ENCODE data around the gene RABEP1.
A peak's percentile ranks its signal among the peaks of the same experiment; 100 is the strongest.

The RABEP1 gene

DNA sequence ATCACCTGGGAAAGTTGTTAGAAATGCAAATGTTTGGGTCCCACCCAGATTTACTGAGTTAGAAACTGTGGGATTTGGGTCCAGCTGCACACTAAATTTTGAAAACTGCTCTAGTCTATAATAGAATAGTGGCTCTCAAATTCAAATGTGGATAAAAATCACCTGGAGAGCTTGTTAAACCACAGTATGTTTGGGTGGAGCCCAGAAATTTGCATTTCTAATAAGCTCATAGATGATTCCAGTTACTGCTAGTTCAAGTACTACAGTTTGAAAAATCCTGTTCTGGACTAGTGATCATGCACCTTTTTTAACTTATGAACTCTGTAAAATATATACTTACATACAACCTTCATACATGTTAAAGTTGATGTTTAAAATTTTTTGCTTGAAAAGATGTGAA is 27.8 kb downstream of the RABEP1 start:
- Mint-ChIP-seq H3K27ac (no peak overlapping the region), H3K4me3 (no peak overlapping the region), H3K27me3 (no peaks in the 10 kb centered on the region), H3K4me1 (peaks cover 38% of the 10 kb centered on the region), H3K9me3 (no peaks in the 10 kb centered on the region), H3K36me3 (peaks cover 6% of the 10 kb centered on the region)

- Mint-ChIP-seq H3K27me3 (no peaks in the 10 kb centered on the region), H3K9me3 (no peaks in the 10 kb centered on the region), H3K27ac (no peak overlapping the region), H3K36me3 (peaks cover 18% of the 10 kb centered on the region), H3K4me3 (no peak overlapping the region), H3K4me1 (peaks cover 41% of the 10 kb centered on the region)
Measured at GRCh38 chr17:5325851-5326250, 43.8 kb downstream of the RABEP1 start.

DNA sequence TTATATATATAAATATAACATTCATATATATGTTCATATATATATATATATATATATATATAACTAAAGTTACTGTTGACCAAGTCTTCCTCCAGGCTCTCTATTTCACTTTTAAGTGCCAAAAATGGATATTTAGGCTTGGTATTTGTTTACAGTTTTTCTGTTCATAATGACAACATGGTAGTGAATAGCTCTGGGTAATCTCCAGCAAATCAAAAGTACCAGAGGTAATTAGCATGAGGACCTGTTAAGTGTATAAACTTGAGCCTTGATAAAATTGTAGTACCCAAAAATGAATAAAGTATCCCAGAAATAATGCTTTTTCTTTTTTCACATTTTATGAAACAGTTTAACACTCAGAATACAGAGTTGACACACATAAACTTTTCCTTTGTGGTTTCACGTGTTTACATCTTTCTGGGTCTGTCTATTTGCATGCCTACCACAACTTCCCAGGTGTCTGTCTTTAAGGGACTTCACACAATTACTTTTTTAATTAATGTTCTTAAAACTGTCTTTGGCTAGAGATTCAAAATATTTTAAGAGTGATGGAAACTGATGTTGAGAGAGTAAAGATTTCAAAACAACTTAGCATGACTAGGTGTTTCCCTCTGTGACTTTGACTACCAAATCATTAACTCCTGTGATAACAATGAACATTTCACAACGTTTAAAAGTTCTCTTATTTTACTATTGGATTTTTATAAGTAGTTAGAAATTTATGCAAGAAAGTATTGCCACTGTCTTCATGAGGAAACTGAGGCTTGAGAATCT is 47.9 kb downstream of the RABEP1 start:
- Mint-ChIP-seq H3K27me3 (no peaks in the 10 kb centered on the region), H3K9me3 (no peaks in the 10 kb centered on the region), H3K27ac (peak overlapping the region; percentile 62), H3K36me3 (peaks cover 9% of the 10 kb centered on the region), H3K4me3 (no peak overlapping the region), H3K4me1 (peaks cover 49% of the 10 kb centered on the region)

DNA sequence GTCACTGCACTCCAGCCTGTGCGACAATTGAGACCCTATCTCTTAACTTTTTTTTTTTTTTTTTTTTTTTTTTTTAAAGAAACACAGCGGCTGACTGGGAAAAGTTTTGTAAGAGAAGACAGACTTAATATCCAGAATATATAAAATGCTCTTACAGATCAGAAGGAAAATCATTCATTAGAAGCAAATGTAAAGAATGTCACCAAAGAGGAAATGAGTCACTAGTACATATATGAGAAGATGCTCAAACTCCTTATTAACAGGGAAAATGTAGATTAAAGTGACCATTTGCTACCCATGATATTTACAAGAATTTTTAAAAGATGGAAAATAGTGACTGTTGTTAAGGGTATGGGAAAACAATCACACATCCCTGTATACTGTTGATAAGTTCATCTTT is 48.9 kb downstream of the RABEP1 start:
- no peaks in the 10 kb centered on the region for H3K9me3 Mint-ChIP-seq
- no peak overlapping the region for H3K4me3 Mint-ChIP-seq
- H3K36me3 Mint-ChIP-seq, result peaks cover 13% of the 10 kb centered on the region
- H3K27ac Mint-ChIP-seq, result peak overlapping the region; percentile 62
- no peaks in the 10 kb centered on the region for H3K27me3 Mint-ChIP-seq
- peaks cover 51% of the 10 kb centered on the region for H3K4me1 Mint-ChIP-seq

- Mint-ChIP-seq H3K36me3 (peaks cover 11% of the 10 kb centered on the region), H3K27ac (peak overlapping the region; percentile 4), H3K27me3 (no peaks in the 10 kb centered on the region), H3K9me3 (no peaks in the 10 kb centered on the region), H3K4me1 (peaks cover 46% of the 10 kb centered on the region), H3K4me3 (no peak overlapping the region)
Measured at GRCh38 chr17:5331506-5331905, 49.4 kb downstream of the RABEP1 start.

DNA sequence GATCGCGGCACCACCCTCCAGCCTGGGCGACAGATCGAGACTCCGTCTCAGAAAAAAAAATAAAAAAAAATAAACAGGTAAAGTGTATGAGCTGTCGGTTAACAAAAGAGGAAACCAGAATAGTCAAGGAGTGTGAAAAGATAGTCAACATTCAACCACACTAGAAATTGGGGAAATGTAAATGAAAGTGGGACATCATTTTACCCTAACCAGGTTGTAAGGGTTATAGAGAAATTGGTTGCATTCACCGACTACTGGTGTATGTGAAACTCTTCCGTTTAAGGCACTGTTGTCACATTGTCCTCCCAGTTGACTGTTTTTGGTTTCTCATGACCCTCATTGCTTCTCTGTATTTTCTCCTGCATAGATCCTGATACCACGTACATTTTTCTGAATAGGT is 62.8 kb downstream of the RABEP1 start:
- Mint-ChIP-seq H3K4me1 (no peaks in the 10 kb centered on the region), H3K27ac (peak overlapping the region; percentile 3)

GRCh38 chr17:5352681-5353289 is 70.7 kb downstream of the RABEP1 start:
- no peaks in the 10 kb centered on the region for H3K9me3 Mint-ChIP-seq
- peak overlapping the region; percentile 0 for H3K27ac Mint-ChIP-seq
- no peaks in the 10 kb centered on the region for H3K27me3 Mint-ChIP-seq
- peaks cover 16% of the 10 kb centered on the region for H3K36me3 Mint-ChIP-seq
- no peak overlapping the region for H3K4me3 Mint-ChIP-seq
- no peaks in the 10 kb centered on the region for H3K4me1 Mint-ChIP-seq

More for the DNA sequence above, 62.8 kb downstream of the RABEP1 start:
- Mint-ChIP-seq H3K27me3 (no peaks in the 10 kb centered on the region), H3K4me3 (no peak overlapping the region), H3K36me3 (peaks cover 13% of the 10 kb centered on the region), H3K9me3 (no peaks in the 10 kb centered on the region)

DNA sequence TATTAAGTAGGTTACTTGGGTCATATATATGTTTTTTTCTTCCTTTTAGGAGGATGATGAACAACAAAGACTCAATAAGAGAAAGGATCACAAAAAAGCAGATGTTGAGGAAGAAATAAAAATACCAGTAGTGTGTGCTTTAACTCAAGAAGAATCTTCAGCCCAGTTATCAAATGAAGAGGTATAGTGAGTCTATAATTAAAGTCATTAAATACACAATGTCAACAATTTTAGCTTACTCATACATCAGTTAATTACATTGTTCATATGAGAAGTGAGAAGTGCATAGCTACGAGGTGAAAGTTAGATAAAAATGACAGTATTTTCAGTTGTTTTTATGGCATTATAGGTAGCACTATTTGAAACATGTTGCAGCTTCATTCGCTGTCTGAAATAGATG is 72.2 kb downstream of the RABEP1 start:
- Mint-ChIP-seq H3K4me3 (no peak overlapping the region), H3K27ac (peak overlapping the region; percentile 12), H3K9me3 (no peaks in the 10 kb centered on the region), H3K4me1 (no peaks in the 10 kb centered on the region), H3K27me3 (no peaks in the 10 kb centered on the region), H3K36me3 (peaks cover 11% of the 10 kb centered on the region)

- peak overlapping the region; percentile 26 for H3K27ac Mint-ChIP-seq
- H3K27me3 Mint-ChIP-seq, result no peaks in the 10 kb centered on the region
- H3K4me3 Mint-ChIP-seq, result no peak overlapping the region
- H3K36me3 Mint-ChIP-seq, result peaks cover 11% of the 10 kb centered on the region
- H3K9me3 Mint-ChIP-seq, result no peaks in the 10 kb centered on the region
- H3K4me1 Mint-ChIP-seq, result no peaks in the 10 kb centered on the region
Measured at GRCh38 chr17:5354886-5355415, 72.9 kb downstream of the RABEP1 start.

DNA sequence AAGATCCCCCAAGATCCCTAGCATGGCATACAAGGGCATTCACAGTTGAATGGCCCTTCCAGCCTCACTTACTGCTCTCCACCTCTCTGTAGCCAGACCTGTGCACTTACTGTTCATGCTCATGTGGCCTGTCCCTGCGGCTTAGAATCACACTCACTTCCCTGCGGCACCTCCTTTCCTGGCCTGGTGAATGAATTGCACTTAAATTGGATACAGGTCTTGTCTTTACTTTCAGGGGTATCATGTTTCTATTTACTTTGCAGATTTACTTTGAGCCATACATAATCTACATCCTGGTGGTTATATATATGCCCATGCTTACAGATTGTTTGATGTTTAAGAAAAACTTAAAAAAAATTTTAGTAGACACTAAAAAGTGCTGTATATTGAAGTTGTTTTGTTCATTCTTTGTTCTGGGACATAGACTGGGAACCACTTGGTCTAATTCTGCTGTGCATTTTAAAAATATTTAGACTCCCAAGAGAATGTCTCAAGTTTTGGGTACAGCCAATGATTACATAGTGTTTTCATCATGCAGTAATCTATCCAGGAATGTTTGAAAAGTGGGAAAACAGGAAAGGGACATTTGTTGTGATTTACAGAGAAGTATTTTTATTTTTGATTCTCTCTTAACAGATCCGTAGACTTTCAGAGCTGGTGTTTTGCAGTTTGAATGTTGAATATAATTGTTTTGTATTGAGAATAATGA is 73.5 kb downstream of the RABEP1 start:
- H3K36me3 Mint-ChIP-seq, result peaks cover 12% of the 10 kb centered on the region
- peak overlapping the region; percentile 26 for H3K27ac Mint-ChIP-seq
- H3K4me1 Mint-ChIP-seq, result no peaks in the 10 kb centered on the region
- no peaks in the 10 kb centered on the region for H3K27me3 Mint-ChIP-seq
- H3K9me3 Mint-ChIP-seq, result no peaks in the 10 kb centered on the region
- no peak overlapping the region for H3K4me3 Mint-ChIP-seq

GRCh38 chr17:5361426-5361825 is 79.3 kb downstream of the RABEP1 start:
- Mint-ChIP-seq H3K27ac (peak overlapping the region; percentile 24), H3K9me3 (no peaks in the 10 kb centered on the region), H3K4me3 (no peak overlapping the region), H3K27me3 (no peaks in the 10 kb centered on the region), H3K36me3 (peaks cover 9% of the 10 kb centered on the region), H3K4me1 (peaks cover 3% of the 10 kb centered on the region)

DNA sequence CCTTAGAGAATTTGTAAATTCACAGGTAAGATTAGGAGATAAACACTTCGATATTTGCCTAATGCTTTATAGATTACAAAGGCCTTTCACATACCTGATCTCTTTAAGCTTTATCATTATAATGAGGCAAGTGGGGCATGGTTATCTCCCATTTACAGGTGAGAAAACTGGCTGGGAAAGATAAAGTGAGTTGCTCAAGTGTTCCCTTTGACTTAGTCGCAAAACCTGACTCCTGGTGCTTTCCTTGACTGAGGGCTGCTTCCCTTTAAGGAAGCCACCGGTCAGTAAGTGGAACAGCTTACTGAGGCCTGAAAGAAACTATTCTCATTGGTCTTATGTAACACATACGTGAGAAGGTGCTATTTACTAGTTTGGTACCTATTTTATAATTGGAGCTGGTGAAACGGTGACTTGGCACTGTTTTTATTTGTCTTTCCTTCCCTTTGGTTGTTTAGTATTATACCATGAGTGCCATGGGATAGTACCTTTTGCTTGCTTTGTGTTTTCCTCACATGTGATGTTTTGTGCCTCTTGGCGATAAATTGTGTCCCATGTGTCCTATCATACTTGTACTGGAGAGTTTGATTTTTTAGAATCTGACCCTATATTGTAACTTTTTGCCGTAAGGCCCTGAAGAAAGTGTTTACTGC is 80.2 kb downstream of the RABEP1 start:
- H3K4me1 Mint-ChIP-seq, result peaks cover 3% of the 10 kb centered on the region
- H3K4me3 Mint-ChIP-seq, result no peak overlapping the region
- H3K36me3 Mint-ChIP-seq, result peaks cover 9% of the 10 kb centered on the region
- H3K9me3 Mint-ChIP-seq, result no peaks in the 10 kb centered on the region
- no peak overlapping the region for H3K27ac Mint-ChIP-seq
- no peaks in the 10 kb centered on the region for H3K27me3 Mint-ChIP-seq

DNA sequence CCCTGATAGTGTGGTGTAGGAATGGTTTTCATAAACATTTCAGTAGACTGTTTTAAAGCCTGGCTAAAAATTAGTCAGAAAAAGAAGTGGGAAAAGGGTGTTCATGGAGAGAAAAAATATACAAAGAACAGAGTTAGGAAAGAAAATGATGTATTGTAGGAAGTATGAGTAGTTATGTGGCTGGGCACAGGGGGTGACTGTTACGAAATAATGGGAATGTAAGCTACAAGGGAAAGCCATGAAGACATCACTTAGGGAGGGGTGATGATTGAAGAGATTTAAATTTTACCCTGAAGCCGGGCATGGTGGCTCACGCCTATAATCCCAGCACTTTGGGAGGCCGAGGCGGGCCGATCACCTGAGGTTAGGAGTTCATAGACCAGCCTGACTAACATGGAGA is 82.1 kb downstream of the RABEP1 start:
- Mint-ChIP-seq H3K27ac (no peak overlapping the region), H3K4me1 (peaks cover 3% of the 10 kb centered on the region), H3K4me3 (no peak overlapping the region), H3K36me3 (peaks cover 13% of the 10 kb centered on the region), H3K27me3 (no peaks in the 10 kb centered on the region), H3K9me3 (no peaks in the 10 kb centered on the region)

GRCh38 chr17:5364696-5365095 is 82.6 kb downstream of the RABEP1 start:
- Mint-ChIP-seq H3K27ac (no peak overlapping the region), H3K4me3 (no peak overlapping the region)

GRCh38 chr17:5365831-5366230 is 83.7 kb downstream of the RABEP1 start:
- peaks cover 13% of the 10 kb centered on the region for H3K36me3 Mint-ChIP-seq
- H3K27me3 Mint-ChIP-seq, result no peaks in the 10 kb centered on the region
- no peak overlapping the region for H3K27ac Mint-ChIP-seq
- H3K9me3 Mint-ChIP-seq, result no peaks in the 10 kb centered on the region
- peaks cover 3% of the 10 kb centered on the region for H3K4me1 Mint-ChIP-seq
- no peak overlapping the region for H3K4me3 Mint-ChIP-seq

More at GRCh38 chr17:5364696-5365095, 82.6 kb downstream of the RABEP1 start:
- Mint-ChIP-seq H3K27me3 (no peaks in the 10 kb centered on the region), H3K9me3 (no peaks in the 10 kb centered on the region), H3K4me1 (peaks cover 3% of the 10 kb centered on the region), H3K36me3 (peaks cover 13% of the 10 kb centered on the region)
